GM18868 (cell line): ENCODE results near the gene CENPP.
"Not testable (repeated sequence)": the region's sequence is repeated elsewhere in the genome, so short reads cannot be mapped to it uniquely, and the experiment has no call there.

Experiments used
- ATAC-seq: cut with Tn5 transposase; IDR thresholded peaks from one replicate; pipeline ENCODE4 v1.9.1; 2021; ENCODE audit warnings: mild to moderate bottlenecking, moderate library complexity; ENCODE audit not compliant: unreplicated experiment

Gene CENPP

DNA sequence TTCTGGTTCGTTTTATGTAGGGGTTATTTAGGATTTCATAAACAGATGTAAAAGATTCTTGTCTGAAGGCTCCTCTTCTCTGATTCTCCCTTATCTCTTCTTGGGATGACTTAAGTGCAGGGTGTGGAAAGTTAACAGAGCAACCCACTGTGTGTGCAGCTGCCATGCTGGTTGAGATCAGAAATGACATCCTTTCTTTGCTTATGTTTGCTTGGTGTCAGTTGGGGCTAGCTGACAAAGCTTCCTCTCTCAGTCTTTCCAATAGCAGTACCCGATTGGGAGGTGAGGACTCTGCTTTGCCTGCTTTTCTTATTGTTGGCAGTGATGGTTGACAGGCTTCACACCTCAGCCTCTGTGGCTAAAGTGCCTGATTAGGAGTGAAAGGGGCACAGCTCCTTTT lies 52.1 kb downstream of the CENPP start:
- ATAC-seq: no peak

DNA sequence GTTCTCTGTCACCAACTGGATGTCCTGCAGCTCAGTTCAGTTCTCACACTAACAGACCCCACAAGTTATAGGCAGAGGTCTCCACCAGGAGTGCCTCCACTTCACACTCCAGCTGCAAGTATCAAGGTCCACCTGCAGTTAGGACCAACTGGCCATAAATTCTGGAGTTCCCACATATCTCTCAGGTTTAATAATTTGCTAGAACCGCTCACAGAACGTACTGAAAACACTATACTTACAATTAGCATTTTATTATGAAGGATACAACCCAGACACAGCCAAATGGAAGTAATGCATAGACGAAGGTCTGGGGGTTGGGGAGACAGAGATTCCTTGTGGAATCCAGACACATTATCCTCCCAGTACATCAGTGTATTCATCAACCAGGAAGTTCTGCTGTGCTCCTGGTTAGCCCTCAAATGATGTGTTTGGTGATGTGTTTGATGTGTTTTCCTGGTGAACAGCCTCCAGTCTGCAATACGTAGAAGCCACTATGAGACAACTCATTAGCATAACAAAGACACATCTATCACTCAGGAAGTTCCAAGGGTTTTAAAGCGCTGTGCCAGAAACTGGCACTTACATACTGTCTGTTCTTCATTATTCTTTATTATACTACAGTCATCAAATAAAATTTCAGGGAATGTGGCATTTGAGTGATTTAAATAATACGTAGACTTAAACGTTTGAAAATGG lies 53.3 kb downstream of the CENPP start:
- ATAC-seq: no peak

DNA sequence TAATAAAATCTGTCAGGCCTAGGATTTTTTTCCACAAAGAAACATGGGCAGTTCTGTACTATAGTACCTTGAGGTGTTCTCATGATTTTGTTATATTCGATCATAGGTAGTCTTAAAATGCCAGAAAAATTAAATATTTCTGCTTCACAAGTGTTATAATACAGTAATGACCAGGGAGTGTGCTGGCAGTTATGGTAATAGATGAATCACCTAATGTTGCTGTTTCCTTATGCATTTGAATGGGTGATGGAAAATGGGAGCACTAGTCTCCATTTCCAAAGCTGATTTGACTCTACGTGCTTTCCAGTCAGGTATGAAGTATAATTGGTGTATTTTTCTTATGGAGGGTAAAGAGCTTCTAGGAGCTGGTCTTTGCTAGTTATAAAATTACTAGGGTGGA lies 54.9 kb downstream of the CENPP start:
- no peak for ATAC-seq

DNA sequence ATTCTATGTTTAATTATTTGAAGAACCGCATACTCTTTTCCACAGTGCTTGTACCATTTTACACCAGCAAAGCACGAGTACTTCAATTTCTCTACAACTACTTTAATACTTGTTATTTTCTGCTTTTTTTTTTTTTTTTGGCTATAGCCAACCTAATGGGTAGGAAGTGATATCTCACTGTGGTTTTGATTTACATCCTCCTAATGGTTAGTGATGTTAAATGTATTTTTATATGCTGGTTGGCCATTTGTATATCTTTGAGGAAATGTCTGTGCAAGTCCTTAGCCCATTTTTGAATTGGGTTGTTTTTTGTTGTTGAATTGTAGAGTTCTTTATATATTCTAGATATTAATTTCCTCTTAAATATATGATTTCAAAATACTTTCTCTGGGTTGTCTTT lies 56.0 kb downstream of the CENPP start:
- ATAC-seq: no peak

DNA sequence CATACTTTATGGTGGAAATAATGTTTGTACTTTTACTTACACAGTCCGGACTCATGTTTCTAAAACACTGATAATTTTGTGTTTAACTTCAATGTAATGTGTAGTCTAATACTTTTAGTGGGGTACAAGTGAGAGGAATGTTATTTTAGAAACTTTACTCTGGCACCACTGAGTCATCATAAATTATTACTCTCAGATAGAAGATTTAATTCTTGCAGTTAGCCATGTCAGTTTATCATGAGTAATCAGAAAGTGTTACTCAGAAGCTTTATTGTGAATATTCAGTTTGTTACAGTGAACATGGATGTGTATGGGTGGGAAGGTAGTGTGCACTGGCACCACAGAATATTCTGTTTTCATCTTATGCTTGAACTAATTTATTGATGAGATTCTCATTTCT lies 58.6 kb downstream of the CENPP start:
- ATAC-seq: no peak

DNA sequence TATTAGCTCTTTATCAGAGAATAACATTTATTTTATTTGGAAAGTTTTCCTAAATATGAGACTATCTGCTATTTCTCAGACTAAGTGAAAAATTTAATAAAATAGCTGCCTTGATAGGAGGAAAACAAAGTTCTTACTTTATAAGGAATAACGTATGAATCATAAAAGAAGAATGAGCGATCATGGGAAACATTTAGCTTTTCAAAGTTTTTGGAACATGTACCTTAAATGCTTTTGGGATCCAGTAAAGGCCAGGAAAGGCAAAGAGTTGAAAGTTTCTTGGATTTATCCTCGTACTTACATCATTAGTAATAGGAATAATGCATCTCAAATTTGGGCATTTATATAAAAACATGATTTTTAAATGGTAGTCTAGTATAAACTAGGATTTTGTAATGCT lies 59.2 kb downstream of the CENPP start:
- ATAC-seq: no peak

DNA sequence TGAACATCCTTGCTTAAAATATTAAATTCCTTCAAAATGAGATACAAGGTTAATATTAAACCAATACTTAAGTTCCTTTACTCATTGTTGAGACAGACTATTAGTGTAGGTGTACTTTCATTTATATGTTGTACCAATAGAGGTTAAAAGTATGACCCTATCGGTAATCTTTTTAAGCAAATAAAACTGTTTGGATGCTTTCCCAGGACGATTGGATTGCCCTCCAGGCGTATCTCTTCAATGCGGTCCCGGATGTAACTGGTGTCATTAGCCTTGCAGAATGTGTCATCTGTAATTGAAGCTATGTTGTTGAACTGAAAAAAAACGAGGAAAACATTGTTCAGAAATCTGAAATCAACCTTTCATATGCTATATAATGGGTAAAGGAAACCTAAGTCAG lies 59.7 kb downstream of the CENPP start:
- ATAC-seq: no peak

DNA sequence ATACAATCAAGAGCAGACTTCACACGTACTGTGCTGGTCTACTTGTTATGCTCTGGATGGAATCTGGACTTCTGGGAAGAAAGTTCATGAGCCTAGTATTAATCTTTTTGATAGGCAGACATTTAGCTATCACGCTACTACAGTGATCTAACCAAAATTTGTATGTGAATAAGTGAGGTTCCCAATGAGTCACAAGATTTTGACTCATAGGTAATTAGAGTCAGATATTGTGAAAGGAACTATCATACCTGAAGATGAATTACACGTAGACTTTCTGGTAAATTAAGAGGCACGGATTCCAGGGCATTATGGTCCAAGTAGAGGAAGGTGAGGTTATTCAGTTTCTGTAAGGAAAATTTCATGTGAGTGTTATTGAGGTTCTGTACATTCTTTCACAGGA lies 60.2 kb downstream of the CENPP start:
- ATAC-seq: no peak

DNA sequence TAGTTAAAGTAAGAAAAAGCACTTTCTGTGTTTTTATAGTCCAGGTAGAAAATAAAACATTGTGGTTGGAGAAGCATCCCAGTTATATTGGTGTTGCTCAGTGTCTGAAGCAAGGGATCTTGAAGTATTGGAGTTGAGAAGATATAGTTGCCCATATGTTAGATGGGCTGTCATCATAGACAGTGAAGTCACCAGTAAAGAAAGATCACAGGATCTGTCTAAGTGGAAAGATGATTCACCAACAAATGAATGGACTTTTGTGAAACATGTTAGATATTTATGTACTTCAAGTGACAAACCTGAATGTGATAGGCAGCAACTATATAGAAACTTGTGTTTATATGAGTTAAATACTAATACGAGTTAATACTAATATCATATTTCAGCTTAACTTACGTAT lies 66.9 kb downstream of the CENPP start:
- ATAC-seq: no peak

DNA sequence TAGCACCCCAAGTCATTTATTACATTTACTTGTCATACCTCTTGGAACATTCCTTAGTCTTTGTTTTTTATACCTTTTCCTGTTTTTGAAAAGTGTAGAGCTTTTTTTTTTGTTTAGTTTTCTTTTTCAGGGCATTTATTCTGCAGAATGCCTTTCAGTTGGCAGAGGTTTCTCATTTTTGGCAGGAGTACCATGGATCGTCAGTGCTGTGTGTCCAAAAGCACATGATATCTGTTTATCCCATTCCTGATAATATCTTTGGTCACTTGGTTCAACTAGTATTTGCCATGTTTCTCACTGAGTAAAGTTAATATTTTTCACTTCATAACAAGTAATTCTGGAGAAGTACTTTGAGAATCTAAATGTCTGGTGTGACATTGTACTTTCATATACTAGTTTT lies 67.9 kb downstream of the CENPP start:
- no peak for ATAC-seq

DNA sequence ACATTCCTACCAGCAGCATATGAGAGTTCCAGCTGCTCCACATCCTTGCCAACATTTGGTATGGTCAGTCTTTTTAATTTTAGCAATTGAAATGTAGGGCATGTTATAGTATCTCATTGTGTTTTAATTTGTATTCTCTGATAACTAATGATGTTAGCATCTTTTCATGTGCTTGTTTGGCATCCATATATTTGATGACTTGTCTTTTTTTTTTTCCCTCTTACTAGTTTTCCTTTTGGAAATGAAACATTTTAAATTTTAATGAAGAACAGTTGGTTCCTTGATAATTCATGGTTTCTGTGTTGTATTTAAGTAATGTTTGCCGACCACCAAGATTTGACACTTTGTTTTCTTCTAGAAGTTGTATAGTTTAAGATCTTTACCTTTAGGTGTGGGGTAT lies 69.9 kb downstream of the CENPP start:
- ATAC-seq: no peak

DNA sequence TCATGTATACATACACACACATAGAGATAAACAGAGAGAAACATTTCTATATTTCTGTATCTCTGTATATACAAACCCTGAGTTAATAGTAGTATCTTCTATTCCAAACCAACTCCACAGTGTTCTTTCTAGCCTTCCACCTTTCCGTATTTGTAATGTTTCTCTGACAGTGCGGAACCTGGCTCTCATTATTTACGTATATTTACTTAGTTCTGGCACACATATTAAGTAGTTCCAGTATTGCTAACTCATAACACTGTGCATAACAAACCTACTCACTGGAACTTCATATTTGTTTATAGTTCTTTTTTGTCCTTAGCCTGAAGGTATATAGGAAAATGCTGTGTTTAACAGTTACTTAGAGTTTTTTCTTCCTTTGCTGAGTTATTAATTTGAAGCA lies 72.1 kb downstream of the CENPP start:
- ATAC-seq: no peak

DNA sequence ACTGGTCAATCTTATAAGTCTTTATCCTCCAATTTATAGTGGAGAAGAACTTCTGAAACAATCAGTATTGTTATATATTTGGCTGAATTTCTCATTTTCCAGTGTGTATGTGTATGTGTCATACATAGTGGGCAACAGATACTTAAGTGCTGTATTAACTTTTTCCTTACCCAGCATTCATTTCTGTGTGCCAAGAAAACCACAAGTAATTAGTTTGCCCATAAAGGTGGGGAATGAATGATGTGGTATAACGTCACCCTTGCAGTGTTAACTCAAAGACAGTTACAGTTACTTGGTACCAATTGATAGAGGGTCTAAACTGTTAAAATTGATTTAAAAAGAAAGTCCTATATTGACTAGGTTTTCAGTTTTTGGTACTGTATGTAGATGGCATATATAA lies 76.6 kb downstream of the CENPP start:
- no peak for ATAC-seq

DNA sequence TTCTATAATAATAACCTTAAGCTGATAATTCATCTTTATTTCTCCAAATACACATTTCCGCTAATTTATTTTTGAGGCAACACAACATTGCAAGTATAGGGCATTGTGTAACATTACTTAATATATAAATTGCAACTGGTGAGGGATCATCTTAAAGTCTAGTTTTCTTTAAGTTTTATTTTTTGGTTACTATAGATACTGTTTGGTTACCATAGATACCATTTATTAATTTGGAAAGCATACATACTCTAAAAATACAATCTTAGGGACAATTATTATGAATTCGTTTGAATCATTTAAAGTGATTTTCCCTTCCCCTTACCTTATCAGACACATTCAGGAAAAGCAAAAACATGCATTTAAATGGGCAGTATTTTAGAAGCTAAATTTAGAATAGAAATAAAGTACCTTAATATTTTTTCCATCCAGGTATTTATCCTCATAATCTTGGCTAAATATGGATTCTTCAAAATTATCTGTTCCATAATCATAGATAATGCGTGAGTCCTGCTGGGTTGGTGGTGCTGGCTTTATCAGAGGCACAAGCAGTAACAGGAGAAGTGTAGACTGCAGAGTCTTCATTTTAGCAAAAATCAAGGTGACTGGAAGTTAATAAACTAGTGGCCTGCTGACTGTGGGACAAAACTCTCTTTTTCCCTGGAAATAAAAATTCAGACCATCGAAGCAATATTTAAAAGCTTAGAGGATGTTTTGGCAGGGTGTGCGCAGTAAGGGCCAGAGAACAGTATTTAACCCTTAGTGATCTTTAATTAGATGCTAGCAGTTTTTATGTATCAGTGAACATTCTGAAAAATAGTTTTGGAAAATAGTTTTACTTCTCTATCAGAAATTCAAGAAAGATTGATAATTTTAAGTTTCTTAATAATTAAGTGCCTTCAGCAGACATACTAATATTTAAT lies 77.3 kb downstream of the CENPP start:
- ATAC-seq: no peak

DNA sequence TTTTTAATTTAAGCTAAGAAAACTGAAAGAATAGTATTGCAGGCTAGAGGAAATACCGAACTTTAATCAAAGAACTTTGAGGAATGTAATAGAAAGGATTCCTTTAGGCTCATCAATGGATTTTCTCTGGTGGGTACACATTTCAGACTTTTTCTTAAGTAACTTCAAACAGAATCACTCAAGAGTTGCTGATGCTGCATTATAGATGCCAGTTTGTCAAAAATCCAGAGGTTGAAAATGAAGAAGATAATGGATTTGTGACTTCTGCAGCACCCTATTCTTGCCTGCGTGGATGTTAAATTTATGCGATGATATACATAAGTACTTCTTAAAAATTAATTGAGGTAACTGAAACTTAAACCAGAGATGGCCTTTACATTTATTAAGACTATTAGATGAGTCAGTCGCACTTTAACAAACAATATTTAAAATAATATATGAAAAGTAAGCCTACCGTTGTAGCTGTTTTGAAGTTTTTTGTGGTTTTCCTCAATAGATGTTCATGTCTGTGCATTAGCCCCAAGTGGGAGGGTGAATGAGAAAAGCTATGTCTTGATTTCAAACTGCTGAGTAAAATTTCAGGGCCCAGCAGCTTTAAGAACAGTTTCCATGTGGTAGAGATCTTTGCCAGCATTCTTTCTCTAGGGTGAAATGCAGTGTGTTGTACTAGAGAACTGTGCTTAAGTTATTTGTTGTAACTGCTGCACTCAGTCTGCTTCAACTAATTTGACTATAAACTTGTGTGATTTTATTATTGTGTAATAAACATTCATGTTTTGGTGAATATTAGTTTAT lies 78.5 kb downstream of the CENPP start, which contains the start of gene OGN:
Gene OGN, minus strand, starts transcription at position 537 of the 795 bp plus-strand sequence. CDS start 1,171 bp downstream, outside the sequence.
- ATAC-seq: no peak

DNA sequence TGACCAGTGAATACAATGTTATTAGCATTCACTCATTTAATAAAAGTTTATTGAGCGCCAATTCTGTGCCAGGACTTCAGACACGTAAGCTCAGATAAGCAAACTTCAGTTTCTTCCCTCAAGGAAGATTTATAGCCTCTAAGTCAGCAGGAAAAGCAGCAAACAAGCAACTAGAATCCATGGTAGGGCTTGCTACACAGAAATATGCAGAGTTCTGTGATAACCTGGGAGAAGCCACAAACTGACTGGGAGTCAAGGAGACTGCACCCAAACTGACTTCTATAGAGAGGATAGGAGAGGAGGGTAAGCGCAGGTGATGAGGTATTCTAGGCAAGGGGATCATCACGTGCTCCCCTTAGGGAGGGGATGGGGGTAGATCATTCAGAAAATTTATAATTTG lies 80.1 kb downstream of the CENPP start:
- no peak for ATAC-seq

DNA sequence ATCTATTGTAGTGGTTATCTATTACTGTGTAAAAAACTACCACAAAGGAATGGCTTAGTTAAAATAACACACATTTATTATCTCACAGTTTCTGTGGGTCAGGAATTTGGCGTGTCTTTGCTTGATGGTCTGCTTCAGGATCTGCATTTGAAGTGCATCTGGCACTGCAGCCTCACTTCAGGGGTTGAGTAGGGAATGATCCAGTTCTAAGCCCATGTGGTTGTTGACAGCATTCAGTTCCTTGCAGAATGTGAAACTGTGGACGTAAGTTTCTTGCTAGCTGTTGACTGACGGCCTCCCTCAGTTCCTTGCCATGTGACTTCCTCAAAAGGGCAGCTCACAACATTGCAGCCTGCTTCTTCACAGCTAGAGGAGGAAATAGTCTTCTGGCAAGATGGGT lies 80.7 kb downstream of the CENPP start:
- peak; percentile 69 for ATAC-seq

DNA sequence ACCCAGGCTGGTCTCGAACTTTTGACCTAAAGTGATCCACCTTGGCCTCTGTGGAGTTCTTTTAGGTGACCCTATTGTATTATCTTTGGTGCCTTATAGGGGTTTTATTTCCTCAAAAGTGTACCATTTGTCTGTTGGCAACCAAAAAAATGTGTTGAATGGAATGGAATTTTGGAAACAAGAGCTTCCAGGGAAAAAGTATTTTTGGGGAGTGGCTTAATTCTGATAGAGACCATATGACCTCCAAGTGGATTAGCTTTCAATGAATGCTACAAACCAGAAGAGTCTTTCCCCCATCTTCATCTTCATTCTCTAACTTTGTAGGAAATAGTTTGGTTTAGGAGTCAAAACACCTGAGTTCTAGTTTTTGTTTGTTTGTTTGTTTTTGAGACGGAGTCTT lies 82.1 kb downstream of the CENPP start:
- ATAC-seq: no peak

DNA sequence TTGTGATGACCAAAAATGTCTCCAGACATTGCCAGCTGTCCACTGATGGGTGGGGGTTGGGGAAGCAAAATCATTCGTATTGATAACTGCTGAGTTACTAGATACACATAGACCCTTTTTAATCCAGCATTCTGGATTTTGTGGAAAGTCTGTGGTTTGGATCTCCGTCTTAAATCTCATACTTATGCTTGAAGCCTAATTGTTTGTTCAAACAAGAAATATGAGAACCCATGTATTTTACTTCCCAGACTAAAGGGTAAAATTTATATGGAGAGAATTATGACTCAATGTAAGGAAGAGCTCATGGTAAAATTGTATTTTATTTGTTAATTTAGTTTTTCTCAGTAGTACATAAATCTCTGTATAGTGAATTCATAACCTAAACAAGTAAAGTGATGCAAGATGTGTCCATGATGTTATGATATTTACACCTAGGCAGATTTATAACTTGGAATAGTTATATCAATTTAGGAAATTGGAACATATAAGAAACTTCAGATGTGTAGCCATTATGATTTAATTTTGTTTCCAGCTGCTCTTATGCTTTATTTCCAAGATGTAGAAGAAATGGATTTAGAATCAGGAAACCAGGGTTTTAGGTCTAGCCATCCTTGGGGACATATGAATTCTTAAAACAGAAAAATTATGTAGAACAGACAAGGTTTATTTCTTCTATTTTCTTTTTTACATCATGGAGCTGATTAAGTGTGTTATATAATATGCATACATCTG lies 83.2 kb downstream of the CENPP start:
- no peak for ATAC-seq

DNA sequence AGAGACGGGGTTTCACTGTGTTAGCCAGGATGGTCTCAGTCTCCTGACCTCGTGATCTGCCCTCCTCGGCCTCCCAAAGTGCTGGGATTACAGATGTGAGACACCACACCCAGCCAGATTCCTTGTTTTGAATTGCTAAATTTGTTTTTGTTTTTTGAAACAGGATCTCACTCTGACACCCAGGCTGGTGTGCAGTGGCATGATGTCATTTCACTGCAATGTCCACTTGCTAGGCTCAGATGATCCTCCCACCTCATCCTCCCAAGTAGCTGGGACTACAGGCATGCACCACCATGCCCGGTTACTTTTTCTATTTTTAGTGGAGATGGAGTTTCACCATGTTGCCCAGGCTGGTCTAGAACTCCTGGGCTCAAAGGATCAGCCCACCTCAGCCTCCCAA lies 85.4 kb downstream of the CENPP start:
- not testable (repeated sequence) for ATAC-seq

DNA sequence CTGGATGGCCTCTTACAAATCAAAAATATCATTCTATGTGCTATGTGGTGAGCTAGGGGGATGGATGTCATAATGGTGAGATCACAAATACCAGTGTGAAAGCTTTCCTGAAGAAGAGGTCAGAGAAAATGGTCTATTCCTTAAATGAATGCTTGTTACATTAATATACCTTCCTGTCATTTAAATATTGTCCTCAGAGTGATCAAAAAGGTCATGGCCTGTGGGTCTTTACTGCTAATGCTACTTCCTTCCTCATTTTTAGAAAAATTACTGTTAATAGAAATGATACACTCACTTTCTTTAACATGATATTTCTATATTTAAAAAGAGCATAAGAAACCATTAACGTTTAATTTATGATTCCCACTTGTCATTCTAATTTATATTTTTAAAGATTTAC lies 88.8 kb downstream of the CENPP start:
- no peak for ATAC-seq
